HG02970 (cell line): Measurements from ENCODE around the gene RTF2.
"Not testable (repeated sequence)": the region's sequence is repeated elsewhere in the genome, so short reads cannot be mapped to it uniquely, and the experiment has no call there.

ENCODE experiments used
- ATAC-seq: cut with Tn5 transposase; IDR thresholded peaks from one replicate; pipeline ENCODE4 v1.9.1; 2021; ENCODE audit warnings: mild to moderate bottlenecking, moderate library complexity, moderate number of reproducible peaks; ENCODE audit not compliant: unreplicated experiment, low FRiP score

RTF2 gene

DNA sequence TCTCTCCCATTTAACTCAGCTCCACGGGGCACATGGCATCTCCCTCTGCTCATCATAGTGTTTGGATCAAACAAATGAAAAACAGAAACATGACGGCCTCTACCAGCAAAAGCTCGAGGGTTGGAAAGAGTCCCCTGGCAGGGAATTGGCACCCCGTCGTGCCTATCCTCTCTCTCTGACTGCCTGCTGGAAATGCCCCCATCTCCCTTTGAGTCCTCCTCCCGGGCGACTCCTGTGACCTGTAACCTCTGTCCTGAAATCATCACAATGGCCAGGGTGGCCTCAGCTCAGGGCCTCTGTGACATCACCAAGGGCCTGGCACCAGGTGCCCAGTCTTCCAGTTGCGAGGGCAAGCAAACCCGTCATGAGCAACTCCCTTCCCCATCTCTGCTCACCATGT is 64.5 kb downstream of the RTF2 start, which contains the start of gene FAM209B:
Gene FAM209B (plus strand): TSS at position 301 of the 400 bp plus-strand sequence. CDS start 96 bp downstream, at position 397.
- not testable (repeated sequence) for ATAC-seq

DNA sequence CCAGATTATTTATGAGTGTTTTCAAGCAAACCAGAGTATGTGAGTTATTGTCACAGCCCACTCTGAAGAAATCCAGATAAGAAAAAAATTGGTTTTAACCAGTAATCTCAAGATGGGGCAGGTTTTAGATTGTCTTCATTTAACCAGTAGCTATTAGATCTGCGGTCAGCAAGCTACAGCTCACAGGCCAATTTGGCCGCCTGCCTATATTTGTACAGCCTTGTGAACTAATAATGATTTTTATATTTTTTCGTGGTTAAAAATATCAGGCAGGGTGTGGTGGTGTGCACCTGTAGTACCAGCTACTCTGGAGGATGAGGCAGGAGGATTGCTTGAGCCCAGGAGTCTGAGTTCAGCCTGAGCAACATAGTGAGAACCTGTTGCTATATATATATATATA is 69.6 kb downstream of the RTF2 start:
- ATAC-seq, result no peak

DNA sequence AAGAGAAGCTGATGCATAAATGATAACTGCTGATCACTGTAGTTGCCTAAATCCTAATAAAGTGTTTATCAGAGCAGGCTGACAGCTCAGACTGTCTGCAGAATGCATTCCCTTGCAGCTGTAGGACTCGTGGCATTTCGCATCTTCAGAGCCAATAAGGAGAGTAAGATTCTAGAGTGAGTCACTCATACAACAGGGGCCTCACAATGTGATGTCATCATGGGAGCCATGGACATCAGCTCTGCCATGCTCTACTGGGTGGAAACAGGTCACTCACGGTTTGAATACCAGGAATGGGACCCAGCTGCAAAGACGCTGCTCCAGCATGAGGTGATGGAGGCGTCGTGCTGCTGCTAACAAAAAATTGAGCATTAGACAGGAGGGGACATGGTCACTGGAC is 72.0 kb downstream of the RTF2 start:
- ATAC-seq, result no peak

DNA sequence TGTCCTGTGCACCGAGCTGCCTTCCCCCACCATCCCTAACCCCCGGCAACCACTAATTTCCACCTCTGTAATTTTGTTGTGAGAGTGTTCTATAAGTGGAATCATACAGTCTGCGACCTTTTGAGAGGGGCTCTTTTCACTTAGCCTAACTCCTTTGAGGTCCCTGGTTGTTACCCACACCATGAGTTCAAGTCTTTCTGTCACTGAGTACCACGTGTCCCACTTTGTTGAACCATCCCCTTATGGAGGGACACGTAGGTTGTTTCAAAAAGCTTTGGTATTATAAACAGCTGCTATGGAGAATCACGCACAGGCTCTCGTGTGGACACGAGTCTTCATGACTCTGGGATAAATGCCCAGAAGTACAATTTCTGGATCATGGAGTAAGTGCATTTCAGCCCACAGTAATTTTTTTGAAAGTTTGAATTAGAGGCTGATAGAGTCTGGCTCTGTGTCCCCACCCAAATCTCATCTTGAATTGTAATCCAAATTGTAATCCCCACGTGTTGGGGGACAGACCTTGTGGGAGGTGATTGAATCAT is 74.1 kb downstream of the RTF2 start:
- no peak for ATAC-seq

DNA sequence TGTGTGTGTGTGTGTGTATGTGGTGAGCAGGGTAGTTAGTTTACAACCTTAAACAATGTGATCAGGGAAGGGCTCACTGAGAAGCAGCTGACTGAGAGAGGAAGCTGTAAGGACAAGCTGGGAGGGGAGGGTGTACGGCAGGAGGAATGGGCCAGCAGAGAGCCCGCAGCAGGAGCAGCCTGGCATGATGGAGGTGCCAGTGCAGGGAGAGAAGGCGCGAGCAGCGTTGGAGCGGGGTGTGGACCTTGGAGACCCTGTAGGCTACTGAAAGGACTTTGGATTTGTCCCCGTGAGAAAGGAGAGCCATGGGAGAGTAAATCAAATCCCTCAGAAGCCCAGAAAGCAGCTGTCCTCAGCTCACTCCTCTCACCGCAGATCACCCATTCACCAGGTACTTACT is 83.1 kb downstream of the RTF2 start:
- ATAC-seq, result no peak

DNA sequence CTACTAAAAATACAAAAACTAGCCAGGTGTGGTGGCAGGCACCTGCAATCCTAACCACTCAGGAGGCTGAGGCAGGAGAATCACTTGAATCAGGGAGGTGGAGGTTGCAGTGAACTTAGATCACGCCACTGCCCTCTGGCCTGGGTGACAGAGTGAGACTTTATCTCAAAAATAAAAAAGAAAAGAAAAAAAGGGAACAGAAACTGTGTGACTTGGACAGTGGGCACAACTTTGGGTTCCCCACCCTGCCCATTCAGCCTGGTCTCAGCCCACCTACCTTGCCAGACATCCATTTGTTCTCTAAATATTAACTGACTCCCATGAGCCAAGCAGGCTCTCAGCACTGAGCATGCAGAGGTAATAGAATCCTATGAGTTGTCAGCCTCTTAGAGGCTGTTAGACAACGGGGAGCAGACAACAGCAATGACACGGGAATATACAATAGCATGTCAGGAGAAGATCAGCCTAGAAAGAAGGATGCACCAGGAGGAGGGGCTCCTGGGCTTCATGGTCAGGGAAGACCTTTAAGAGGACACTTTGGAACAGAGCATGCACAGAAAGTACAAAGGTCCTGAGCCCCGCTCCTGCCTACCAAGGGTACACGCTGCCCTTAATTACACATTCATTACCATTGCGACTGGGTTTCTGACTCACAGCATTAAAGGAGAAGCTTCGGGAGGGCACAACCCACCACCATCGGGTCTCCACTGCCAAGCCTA is 84.6 kb downstream of the RTF2 start:
- no peak for ATAC-seq

DNA sequence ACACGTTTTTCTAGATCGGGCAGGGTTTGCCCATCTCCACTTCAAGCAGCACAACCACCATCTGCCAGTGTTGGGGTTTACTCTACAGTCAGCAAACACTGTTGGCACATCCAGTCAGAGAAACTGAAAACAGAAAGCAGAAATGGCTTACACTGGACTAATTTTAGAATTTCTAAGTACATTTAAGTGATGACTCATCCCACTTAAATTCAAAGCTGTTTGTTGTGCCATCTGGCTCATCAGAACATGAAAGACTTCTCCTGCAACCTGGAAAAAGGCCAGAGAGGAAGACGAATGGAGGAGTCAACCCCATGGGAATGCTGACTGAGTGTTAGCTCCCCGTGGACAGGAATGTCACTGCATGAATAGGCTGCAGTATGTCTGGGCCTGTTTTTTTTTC is 86.4 kb downstream of the RTF2 start:
- ATAC-seq, result peak; percentile 74

DNA sequence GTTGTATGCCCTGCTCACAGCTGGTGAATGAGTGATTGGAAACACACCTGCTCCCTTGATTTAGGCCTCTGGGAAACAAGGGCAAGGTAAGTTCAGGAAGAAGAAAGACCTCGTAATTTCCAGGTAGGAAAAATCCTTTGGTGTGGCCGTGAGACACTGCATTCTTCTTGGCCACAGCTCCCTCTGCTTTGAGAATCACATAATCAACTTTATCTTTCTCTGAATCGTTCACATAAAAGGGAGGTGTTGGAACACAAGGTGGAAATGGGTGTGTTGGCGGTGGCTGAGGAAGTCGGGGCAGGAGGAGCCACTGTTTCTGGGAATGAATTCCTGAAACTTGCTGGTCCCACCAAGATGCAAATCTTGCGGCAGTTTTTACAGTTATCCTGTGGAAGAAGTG is 90.5 kb downstream of the RTF2 start:
- no peak for ATAC-seq

DNA sequence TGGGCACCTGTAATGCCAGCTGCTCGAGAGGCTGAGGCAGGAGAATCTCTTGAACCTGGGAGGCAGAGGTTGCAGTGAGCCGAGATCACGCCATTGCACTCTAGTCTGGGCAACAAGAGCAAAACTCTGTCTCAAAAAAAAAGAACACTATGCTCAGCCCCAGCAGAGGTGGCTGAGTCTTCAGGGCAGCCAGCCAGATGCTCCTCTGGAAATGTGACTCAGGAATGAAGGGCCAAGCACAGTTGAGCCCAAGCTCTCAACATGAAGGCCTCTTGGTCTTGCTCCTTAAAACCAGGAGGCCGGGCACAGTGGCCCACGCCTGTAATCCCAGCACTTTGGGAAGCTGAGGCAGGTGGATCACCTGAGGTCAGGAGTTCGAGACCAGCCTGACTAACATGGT is 96.1 kb downstream of the RTF2 start:
- ATAC-seq, result not testable (repeated sequence)

DNA sequence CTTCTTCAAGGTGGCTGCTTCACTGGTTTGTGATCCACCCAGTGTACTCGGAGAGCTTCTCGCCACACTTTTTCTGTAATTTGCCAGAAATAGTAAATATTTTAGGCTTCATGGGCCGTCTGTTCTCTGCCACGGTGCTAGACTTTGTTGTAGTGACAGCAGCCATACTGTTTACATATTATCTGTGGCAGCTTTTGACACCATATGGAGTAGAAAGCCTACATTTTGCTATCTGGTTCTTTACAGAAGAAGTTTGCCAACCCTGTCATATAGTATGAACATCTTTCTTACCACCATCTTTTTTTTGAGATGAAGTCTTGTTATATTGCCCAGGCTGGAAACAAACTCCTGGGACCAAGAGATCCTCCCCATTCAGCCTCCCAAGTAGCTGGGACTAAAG is 97.1 kb downstream of the RTF2 start:
- no peak for ATAC-seq

DNA sequence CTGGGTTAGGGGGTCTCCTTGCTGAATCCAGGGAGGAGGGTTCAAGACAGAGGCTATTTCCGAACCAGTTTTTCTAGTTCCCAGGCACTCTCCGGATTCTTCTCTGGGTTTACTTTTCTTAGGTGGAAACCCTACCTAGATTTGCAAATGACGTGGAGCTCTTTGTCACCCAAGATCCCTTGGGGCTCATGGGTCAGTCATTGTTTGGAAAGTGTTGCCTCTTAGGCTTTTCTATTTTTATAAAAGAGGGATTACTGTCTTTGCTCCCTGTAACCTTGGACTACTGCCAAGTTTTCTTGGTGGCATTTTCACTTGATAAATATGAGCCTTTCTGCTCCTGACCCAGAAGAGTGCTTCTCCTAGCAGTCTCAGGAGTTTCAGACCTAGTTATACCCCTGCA is 98.2 kb downstream of the RTF2 start:
- ATAC-seq, result no peak
